HepG2 (cell line): ENCODE measurements around the gene CAVIN2. TPM values are rescaled to one million over a fixed set of nuclear protein-coding genes. Genes with fewer than 3 reads are reported as not detected.

Experiments
- ATAC-seq: fragments of 200-7000 bp; cut with Tn5 transposase; 3 replicates; pipeline ENCODE4 v1.9.1; 2020; ENCODE audit warnings: mild to moderate bottlenecking, moderate library complexity
- BruUV-seq: library from RNA; stranded (reverse); fragments of 400-500 nt; replicated peaks from 2 replicates; lab custom pipeline; 2021; lab: Mats Ljungman, UMichigan
- CTCF ChIA-PET: fragments of 300-600 bp; formaldehyde crosslinking; extraction: SDS; loops from one replicate; lab custom pipeline; 2021; ENCODE audit warnings: low total read pairs, inconsistent platforms, low intra/inter-chr PET ratio; lab: Yijun Ruan, JAX
- POLR2A ChIA-PET: fragments of 350-600 bp; sonication (Branson Sonifier 250); formaldehyde crosslinking; loops from one replicate; lab custom pipeline; 2020; ENCODE audit warnings: antibody characterized with exemption, inconsistent platforms; lab: Yijun Ruan, JAX
- DNase-seq: peaks from one replicate; pipeline ENCODE4 v3.0.0-alpha.2; 2015; ENCODE audit warnings: low spot score
- FAIRE-seq: peaks from 3 replicates; lab custom pipeline; 2011; peaks lifted over from hg19 to GRCh38; lab: Jason Lieb, UNC
- H2AFZ ChIP-seq: one replicate; pipeline ENCODE4 v1.6.1; 2011; ENCODE audit warnings: low read length, inconsistent platforms
- H3K27ac ChIP-seq: fragments of 300-600 bp; 3 replicates; pipeline ENCODE4 v1.8.0; 2011; ENCODE audit warnings: mixed run types, mild to moderate bottlenecking, mixed read lengths, low read length, inconsistent platforms; ENCODE audit not compliant: insufficient read depth; ENCODE audit errors: extremely low read length
- H3K27me3 ChIP-seq, 2 experiments: fragments of 200-600 bp in 1 of 2; 2 replicates in 1 of 2; 3 replicates in 1 of 2; pipeline versions ENCODE4 v1.6.0 to v1.8.0; 2011; ENCODE audit warnings: low read length in 2 of 2, mild to moderate bottlenecking in 2 of 2, moderate library complexity in 2 of 2, inconsistent platforms in 1 of 2; ENCODE audit not compliant: insufficient read depth in 2 of 2, control insufficient read depth in 1 of 2
- H3K36me3 ChIP-seq, 2 experiments: fragments of 200-600 bp in 1 of 2; replicated peaks in 1 of 2; 2 replicates in 1 of 2; 3 replicates in 1 of 2; pipeline versions ENCODE4 v1.5.1 to v1.8.0; 2011; ENCODE audit warnings: low read length in 2 of 2, inconsistent platforms in 1 of 2; ENCODE audit not compliant: insufficient read depth in 2 of 2, control insufficient read depth in 1 of 2
- H3K4me1 ChIP-seq: 2 replicates; pipeline ENCODE4 v1.5.1; 2012; ENCODE audit warnings: low read length, inconsistent platforms; ENCODE audit not compliant: insufficient read depth
- H3K4me2 ChIP-seq: 2 replicates; pipeline ENCODE4 v1.6.0; 2011; ENCODE audit warnings: low read depth, low read length, inconsistent platforms
- H3K4me3 ChIP-seq, 3 experiments: fragments of 200-600 bp in 1 of 3; sonication (generic), shearing (Covaris generic) in 1 of 3; replicated peaks in 1 of 3; 2 replicates each; pipeline ENCODE4 v1.5.1; 2011 to 2016; ENCODE audit warnings: low read length in 3 of 3, inconsistent platforms in 2 of 3, low read depth in 2 of 3, mild to moderate bottlenecking in 2 of 3, control low read depth in 1 of 3, mixed read lengths in 1 of 3; ENCODE audit not compliant: insufficient read depth in 1 of 3
- H3K79me2 ChIP-seq: one replicate; pipeline ENCODE4 v1.6.1; 2011; ENCODE audit warnings: low read length, inconsistent platforms; ENCODE audit not compliant: insufficient read depth
- H3K9ac ChIP-seq: 2 replicates; pipeline ENCODE4 v1.6.0; 2011; ENCODE audit warnings: mild to moderate bottlenecking, low read depth, low read length, inconsistent platforms; ENCODE audit not compliant: insufficient read depth
- H3K9me3 ChIP-seq: 2 replicates; pipeline ENCODE4 v1.5.1; 2012; ENCODE audit warnings: mild to moderate bottlenecking, low read length
- H4K20me1 ChIP-seq: 2 replicates; pipeline ENCODE4 v1.6.0; 2011; ENCODE audit warnings: inconsistent platforms, mild to moderate bottlenecking, low read length, moderate library complexity; ENCODE audit not compliant: insufficient read depth
- ARID4A ChIP-seq: sonication (generic); formaldehyde crosslinking; IDR thresholded peaks from 2 replicates; pipeline ENCODE4 v1.5.0; 2020; ENCODE audit warnings: mild to moderate bottlenecking, missing genetic modification reagents, borderline replicate concordance
- ATF5 ChIP-seq: sonication (generic); formaldehyde crosslinking; IDR thresholded peaks from 2 replicates; pipeline ENCODE4 v1.4.0; 2020; ENCODE audit warnings: mild to moderate bottlenecking, low read depth, missing genetic modification reagents
- BRF2 ChIP-seq: sonication (generic); formaldehyde crosslinking; IDR thresholded peaks from 2 replicates; pipeline ENCODE4 v1.8.1; 2022; ENCODE audit warnings: mild to moderate bottlenecking, missing genetic modification reagents
- CREBL2 ChIP-seq: sonication (generic); formaldehyde crosslinking; IDR thresholded peaks from 2 replicates; pipeline ENCODE4 v1.8.1; 2023; ENCODE audit warnings: missing genetic modification reagents, mild to moderate bottlenecking, borderline replicate concordance
- FOXK1 ChIP-seq: sonication (generic); formaldehyde crosslinking; IDR thresholded peaks from 2 replicates; pipeline ENCODE4 v1.4.0; 2020; ENCODE audit warnings: low read depth, missing genetic modification reagents, borderline replicate concordance
- GFI1 ChIP-seq: sonication (generic); formaldehyde crosslinking; IDR thresholded peaks from 2 replicates; pipeline ENCODE4 v1.5.0; 2020; ENCODE audit warnings: missing genetic modification reagents, mild to moderate bottlenecking, borderline replicate concordance
- HDAC2 ChIP-seq: sonication (generic); formaldehyde crosslinking; IDR thresholded peaks from 2 replicates; pipeline ENCODE4 v1.4.0; 2020; ENCODE audit warnings: missing genetic modification reagents
- RARG ChIP-seq: sonication (generic); formaldehyde crosslinking; IDR thresholded peaks from 2 replicates; pipeline ENCODE4 v1.4.0; 2020; ENCODE audit warnings: low read depth, mild to moderate bottlenecking, missing genetic modification reagents
- SOX5 ChIP-seq: IDR thresholded peaks from 2 replicates; pipeline ENCODE4 v1.6.1; 2016; ENCODE audit warnings: borderline replicate concordance
- SOX6 ChIP-seq, 2 experiments: fragments of 450-650 bp in 1 of 2; sonication (generic) in 1 of 2; formaldehyde crosslinking in 1 of 2; IDR thresholded peaks; 2 replicates each; pipeline versions ENCODE4 v1.4.0 to v1.6.1; 2017 to 2020; ENCODE audit warnings: antibody characterized with exemption in 1 of 2, mild to moderate bottlenecking in 1 of 2, missing genetic modification reagents in 1 of 2
- TGIF2 ChIP-seq: IDR thresholded peaks from 2 replicates; pipeline ENCODE4 v1.6.1; 2016; ENCODE audit warnings: control low read depth, missing compliant biosample characterization
- YEATS2 ChIP-seq: sonication (generic); formaldehyde crosslinking; IDR thresholded peaks from 2 replicates; pipeline ENCODE4 v1.4.0; 2020; ENCODE audit warnings: missing genetic modification reagents, borderline replicate concordance
- ZBTB3 ChIP-seq: sonication (generic); formaldehyde crosslinking; IDR thresholded peaks from 2 replicates; pipeline ENCODE4 v1.4.0; 2020; ENCODE audit warnings: low read depth, mild to moderate bottlenecking, moderate library complexity, missing genetic modification reagents, borderline replicate concordance
- ZBTB7B ChIP-seq: sonication (generic); formaldehyde crosslinking; IDR thresholded peaks from 2 replicates; pipeline ENCODE4 v1.4.0; 2020; ENCODE audit warnings: missing genetic modification reagents
- ZC3H13 ChIP-seq: sonication (generic); formaldehyde crosslinking; IDR thresholded peaks from 2 replicates; pipeline ENCODE4 v1.8.1; 2023; ENCODE audit warnings: mild to moderate bottlenecking, missing genetic modification reagents, moderate library complexity
- ZNF460 ChIP-seq: sonication (generic); formaldehyde crosslinking; IDR thresholded peaks from 2 replicates; pipeline ENCODE4 v1.5.1; 2020; ENCODE audit warnings: missing genetic modification reagents, mild to moderate bottlenecking, borderline replicate concordance
- WGBS: methylation state at CpG from one replicate; pipeline ENCODE4 v1.1.6; 2017; ENCODE audit warnings: low lambda C conversion rate; 5-methylcytosine and 5-hydroxymethylcytosine counted together
- in situ Hi-C: cut with HindIII; loops from 2 replicates; pipeline ENCODE4 v1.10.0; 2017; ENCODE audit warnings: low pct_unique_long_range_greater_than_20kb; ENCODE audit not compliant: extremely low pct_ligation_motif_present
- intact Hi-C: fragments of 100-400 bp; cut with micrococcal nuclease; formaldehyde crosslinking; loops from one replicate; pipeline ENCODE4 v1.10.0; 2022; ENCODE audit not compliant: unreplicated experiment
- polyA plus RNA-seq, 8 experiments: library from polyadenylated mRNA; depleted of rRNA in 3 of 8; stranded (reverse) in 7 of 8; unstranded in 1 of 8; fragments of >200 nt; fragmentation: Illumina TruSeq in 4 of 8; extraction: Trizol in 4 of 8; gene quantifications; 2 replicates each; pipeline versions ENCODE4 v1.2.1 to v1.2.3, GENCODE V29; 2011 to 2016; ENCODE audit warnings: low read depth in 4 of 8, missing spikeins in 1 of 8, mixed read lengths in 1 of 8; ENCODE audit not compliant: insufficient read depth in 1 of 8
- total RNA-seq, 5 experiments: library from RNA; depleted of rRNA; stranded (reverse); fragments of >200 nt; fragmentation: Illumina TruSeq; extraction: Trizol; gene quantifications; 2 replicates each; pipeline ENCODE4 v1.2.3, GENCODE V29; 2016; ENCODE audit warnings: low read depth in 1 of 5

CAVIN2 gene
- total and polyA plus RNA-seq, 2 of the 13 experiments (the other 11 are each of a cell fraction or from before 2014, with no cell fraction given): 7.6 to 38.8 TPM

GRCh38 chr2:191866675-191867506 lies 20.0 kb upstream of the CAVIN2 start:
- ChIA-PET POLR2A (interaction anchor here (1.0 to 7.4 kb wide), 5 partner anchors 10 to 49 kb away, joined by 3 to 69 read pairs (median 5); partner anchors contain the start of gene CAVIN2), CTCF (no interaction called here)
- FAIRE-seq: peak; percentile 85
- under 1% methylated on average over 7 of the region's 7 CpGs for WGBS
- Histone ChIP-seq H3K27me3 (no peaks in the 10 kb centered on the region), H3K27ac (peak overlapping the region; percentile 82), H3K4me1 (peaks cover 92% of the 10 kb centered on the region), H3K4me2 (peak overlapping the region; percentile 77), H3K79me2 (no peaks in the 10 kb centered on the region), H3K36me3 (no peaks in the 10 kb centered on the region), H3K9me3 (no peaks in the 10 kb centered on the region), H2AFZ (no peak overlapping the region), H3K4me3 (peak overlapping the region in 1 of 3 experiments; percentile 38; a peak in 1 of 6 replicates), H4K20me1 (no peaks in the 10 kb centered on the region), H3K9ac (peak overlapping the region; percentile 50)
- intact Hi-C loops: loop anchor here (1.0 to 10.0 kb wide), 6 partner anchors 15 to 230 kb away; partner anchors contain the start of gene CAVIN2
- BruUV-seq: TSS peak; percentile 78
- ATAC-seq: peak; percentile 90
- DNase-seq: peak; percentile 100
- in situ Hi-C loops: no loop called here
- TF ChIP-seq FOXK1 (CRISPR knock-in tag): peak; percentile 95
- peak; percentile 91; the same call in 1 of the 2 replicates for TF ChIP-seq ZBTB3 (CRISPR knock-in tag)
- TF ChIP-seq GFI1: peak; percentile 95
- peak; percentile 78; the same call in 1 of the 2 replicates for TF ChIP-seq ARID4A (CRISPR knock-in tag)
- TF ChIP-seq HDAC2: peak; percentile 99
- no peak for TF ChIP-seq SOX6 (IDR thresholded peaks at IDR 0.05)
- TF ChIP-seq SOX6 (CRISPR knock-in tag; IDR thresholded peaks at IDR 0.05): peak; percentile 99
- 0 out of 2 replicates have a peak, but pooled peaks have one; percentile 38 for TF ChIP-seq ZBTB7B
- peak; percentile 86; the same call in 1 of the 2 replicates for TF ChIP-seq TGIF2
- TF ChIP-seq ZNF460: peak; percentile 74; the same call in 1 of the 2 replicates
- TF ChIP-seq ZC3H13 (CRISPR knock-in tag): 0 out of 2 replicates have a peak, but pooled peaks have one; percentile 33
- peak; percentile 86; the same call in 1 of the 2 replicates for TF ChIP-seq BRF2
- TF ChIP-seq RARG (CRISPR knock-in tag): peak; percentile 92; the same call in 1 of the 2 replicates
- peak; percentile 82; the same call in 1 of the 2 replicates for TF ChIP-seq YEATS2 (CRISPR knock-in tag)
- peak; percentile 63; the same call in 1 of the 2 replicates for TF ChIP-seq ATF5 (CRISPR knock-in tag)
- no peak for TF ChIP-seq CREBL2 (CRISPR knock-in tag)
- peak; percentile 99 for TF ChIP-seq SOX5 (CRISPR knock-in tag)
